HG02970 (cell line): ENCODE measurements around the gene DDX42.

Experiments used
- ATAC-seq: cut with Tn5 transposase; IDR thresholded peaks from one replicate; pipeline ENCODE4 v1.9.1; 2021; ENCODE audit warnings: mild to moderate bottlenecking, moderate library complexity, moderate number of reproducible peaks; ENCODE audit not compliant: unreplicated experiment, low FRiP score

The DDX42 gene

DNA sequence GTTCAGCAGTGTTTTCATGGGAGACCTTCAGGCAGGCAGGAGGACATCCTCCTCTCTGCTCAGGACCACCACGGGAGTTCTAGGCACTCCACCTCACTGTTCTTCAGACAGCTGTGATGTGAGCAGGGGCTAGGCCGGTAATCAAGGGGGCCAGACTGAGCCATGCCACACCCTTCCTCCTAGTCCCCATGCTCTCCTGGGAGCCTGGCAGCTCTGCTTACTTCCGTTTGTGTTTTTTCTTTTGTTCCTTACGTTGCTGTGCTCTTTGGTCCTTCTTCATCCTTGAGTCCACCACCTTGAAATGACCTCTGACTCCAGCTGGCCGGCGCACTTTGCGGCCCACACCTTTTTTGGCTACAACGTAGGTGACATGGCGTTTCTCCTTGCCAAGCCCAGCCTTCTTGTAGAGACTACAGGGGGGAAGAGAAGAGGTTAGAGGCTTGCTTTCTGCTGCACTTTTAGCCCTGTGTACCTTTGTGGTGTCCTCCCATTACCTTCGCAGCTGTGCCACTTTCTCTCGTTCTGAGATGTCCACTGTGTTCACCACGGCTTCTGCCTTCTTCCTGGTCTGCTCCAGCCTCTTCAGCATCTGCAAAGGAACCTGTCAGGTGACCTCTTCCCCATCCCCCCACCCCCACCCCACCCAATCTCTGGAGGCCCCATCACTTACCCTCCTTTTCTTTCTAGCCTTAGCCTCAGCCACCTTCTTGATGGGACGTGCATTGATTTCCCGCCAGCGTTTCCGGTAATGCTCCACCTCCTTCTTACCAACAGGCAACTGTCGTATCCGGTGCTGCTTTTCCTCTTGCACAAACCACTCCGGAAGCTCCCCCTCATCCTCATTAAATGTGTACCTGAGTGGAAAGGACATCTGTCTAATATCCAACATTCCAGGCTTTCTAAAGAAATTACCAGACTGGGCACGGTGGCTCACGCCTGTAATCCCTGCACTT, 45.9 kb downstream of the DDX42 start:
- no peak for ATAC-seq

DNA sequence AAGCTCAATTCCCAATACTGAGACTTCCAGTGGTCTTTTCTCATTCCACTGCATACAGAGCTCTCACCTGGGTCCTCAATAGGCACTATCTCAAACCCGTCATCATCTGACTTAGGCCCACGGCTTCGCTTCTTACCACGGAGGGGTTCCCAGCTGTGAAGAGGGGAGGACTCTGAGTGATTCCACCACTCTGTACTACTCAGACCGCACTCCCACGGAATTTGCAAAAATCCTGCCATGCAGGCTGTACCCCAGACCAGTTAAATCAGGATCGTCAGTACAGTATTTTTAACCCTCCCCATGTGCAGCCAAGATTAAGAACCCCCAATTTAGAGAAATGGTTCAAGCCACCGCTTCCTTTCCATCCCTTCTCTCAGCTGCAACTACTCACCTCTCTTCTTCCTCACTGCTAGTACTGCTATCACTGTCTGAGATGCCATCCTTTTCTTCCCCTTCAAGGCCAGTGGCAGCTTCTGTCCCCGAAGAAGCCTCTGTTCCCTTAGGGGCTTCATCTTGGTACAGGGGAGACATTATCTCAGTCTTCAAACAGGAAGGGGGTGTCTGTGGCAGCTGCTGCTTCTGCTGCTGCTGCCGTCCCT, 47.1 kb downstream of the DDX42 start:
- no peak for ATAC-seq

- no peak for ATAC-seq
Measured at GRCh38 chr17:63821804-63822203, 47.8 kb downstream of the DDX42 start.

GRCh38 chr17:63822537-63822936, 48.6 kb downstream of the DDX42 start:
- no peak for ATAC-seq

DNA sequence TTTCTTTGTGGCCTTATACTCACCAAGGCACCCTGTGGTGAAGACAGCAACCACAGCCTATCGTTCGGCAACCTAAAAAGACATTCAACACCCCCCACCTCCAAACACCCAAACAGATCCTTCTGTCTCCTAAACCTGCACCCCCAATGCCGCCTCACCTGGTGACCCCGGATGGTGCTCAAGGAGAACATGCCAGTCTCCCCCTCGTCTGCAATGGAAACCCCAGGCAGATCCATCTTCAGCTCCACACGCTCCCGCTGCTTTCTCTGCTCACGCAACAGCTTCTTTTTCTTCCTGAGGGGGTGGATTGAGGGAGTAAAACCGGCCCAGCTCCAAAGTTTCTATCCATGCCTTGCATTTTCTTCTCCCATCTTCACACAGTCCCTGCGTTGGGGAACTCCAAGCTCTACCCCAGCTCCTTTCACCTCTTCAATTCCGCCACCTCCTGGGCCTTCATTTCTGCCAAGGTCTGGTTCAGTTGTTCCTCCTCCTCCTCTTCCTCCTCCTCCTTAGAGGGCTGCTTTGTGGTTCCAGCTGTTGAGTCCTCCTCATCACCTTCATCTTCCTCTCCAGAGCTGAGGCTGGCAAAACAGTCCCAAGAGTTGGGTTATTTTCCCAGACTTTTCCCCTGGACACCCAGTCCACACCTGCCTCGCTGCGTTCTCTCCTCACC, 49.8 kb downstream of the DDX42 start:
- ATAC-seq = no peak

- ATAC-seq = no peak
Measured at GRCh38 chr17:63824362-63824761, 50.4 kb downstream of the DDX42 start.

GRCh38 chr17:63826468-63827001, 52.6 kb downstream of the DDX42 start:
- ATAC-seq = no peak

- peak; percentile 87 for ATAC-seq
Measured at GRCh38 chr17:63827002-63827800, 53.2 kb downstream of the DDX42 start, which contains the start of the genes FTSJ3 and PSMC5. TSS of gene FTSJ3 (minus strand) at chr17:63827663. CDS start at chr17:63826902, 761 bp downstream. TSS of gene PSMC5 (plus strand) at chr17:63827431. CDS start at chr17:63827491, 60 bp downstream.

- no peak for ATAC-seq
Measured at GRCh38 chr17:63827801-63828221, 53.8 kb downstream of the DDX42 start.

DNA sequence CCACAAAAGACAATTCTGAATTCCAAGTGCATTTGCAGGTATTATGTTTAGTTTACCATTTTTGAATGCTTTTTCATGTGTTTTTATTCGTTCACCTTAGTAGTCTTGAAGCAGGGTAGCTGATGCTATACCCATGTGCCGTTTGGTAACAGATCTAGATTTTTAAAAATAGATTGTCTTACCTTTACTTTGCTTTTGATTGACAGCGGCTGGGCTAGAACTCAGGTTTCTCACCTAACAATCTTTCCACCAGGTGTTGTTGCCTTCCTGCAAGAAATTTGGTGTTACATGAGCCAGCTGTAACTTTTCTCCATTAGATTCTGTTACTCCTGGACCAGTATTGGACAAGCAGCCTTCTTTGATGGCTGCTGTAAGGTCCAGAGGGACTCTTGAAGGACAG, 55.0 kb downstream of the DDX42 start:
- ATAC-seq = no peak

GRCh38 chr17:63830278-63830677, 56.3 kb downstream of the DDX42 start:
- no peak for ATAC-seq

DNA sequence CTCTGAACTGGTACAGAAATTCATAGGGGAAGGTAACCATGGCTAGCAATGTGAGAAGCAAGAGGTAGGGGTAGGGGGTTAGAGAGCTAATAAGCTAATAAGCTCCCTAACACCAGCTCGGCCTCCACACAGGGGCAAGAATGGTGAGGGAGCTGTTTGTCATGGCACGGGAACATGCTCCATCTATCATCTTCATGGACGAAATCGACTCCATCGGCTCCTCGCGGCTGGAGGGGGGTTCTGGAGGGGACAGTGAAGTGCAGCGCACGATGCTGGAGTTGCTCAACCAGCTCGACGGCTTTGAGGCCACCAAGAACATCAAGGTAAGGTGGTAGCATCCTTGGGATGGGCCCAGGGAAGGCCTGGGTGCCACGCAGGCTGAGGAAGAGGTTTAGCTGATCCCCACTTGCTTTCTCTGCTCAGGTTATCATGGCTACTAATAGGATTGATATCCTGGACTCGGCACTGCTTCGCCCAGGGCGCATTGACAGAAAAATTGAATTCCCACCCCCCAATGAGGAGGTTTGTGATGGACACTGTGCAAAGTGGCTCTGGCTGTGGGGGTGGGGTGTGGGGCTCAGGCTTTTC, 57.0 kb downstream of the DDX42 start:
- no peak for ATAC-seq

DNA sequence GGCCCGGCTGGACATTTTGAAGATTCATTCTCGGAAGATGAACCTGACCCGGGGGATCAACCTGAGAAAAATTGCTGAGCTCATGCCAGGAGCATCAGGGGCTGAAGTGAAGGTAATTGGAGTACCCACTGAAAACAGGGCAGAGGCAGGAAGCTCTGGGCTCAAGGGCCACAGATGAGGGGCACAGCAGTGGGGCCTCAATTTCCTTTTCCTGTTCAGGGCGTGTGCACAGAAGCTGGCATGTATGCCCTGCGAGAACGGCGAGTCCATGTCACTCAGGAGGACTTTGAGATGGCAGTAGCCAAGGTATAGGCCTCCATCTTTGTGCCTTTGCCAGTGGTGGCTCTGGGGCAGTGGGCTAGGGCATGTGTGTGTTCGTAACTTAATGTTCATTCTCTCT, 57.5 kb downstream of the DDX42 start:
- ATAC-seq = no peak

- ATAC-seq = no peak
Measured at GRCh38 chr17:63832014-63832413, 58.0 kb downstream of the DDX42 start.

- no peak for ATAC-seq
Measured at GRCh38 chr17:63832455-63832854, 58.5 kb downstream of the DDX42 start.

DNA sequence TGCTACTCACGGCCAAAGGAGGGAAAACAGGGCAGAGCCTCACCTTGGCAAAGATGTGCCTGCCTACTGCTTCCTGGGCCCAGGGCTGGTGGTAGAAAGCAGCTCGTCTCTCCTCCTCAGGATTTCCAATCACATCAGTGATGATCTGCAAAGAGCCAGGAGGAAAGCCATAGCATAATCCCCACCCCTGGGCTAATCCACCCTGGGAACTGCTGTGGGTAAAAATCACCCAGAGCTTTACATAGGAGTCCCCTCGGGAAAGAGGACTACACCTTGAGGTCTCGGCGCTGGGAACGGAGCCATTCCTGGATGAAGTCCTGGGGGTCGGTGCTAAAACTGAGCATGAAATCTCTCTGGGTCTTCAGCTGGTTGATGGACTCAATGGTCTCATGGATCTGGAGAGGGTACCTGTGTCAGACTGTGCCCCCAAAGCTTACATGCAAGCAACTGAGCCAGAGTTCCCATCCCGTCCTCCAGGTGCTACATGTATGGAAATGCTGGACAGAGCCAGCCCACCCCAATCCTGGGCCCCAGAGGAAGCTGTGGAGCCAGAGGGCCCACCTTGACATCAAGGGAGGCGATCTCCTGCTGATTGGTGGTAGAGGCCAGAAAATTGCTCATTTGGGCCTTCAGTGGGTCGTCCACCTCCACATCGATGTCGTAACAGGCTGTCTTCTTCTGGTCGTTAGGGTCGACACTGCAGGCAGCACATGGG, 59.2 kb downstream of the DDX42 start:
- no peak for ATAC-seq

GRCh38 chr17:63833741-63834373, 59.9 kb downstream of the DDX42 start:
- no peak for ATAC-seq

GRCh38 chr17:63834431-63835166, 60.6 kb downstream of the DDX42 start:
- no peak for ATAC-seq
